Endothelial cell of umbilical vein (primary cell): Measurements from ENCODE around the gene SORCS2. TPM values are rescaled to one million over a fixed set of nuclear protein-coding genes. Genes with fewer than 3 reads are reported as not detected.

Experiments used
- BruUV-seq: library from RNA; stranded (reverse); fragments of 400-500 nt; replicated peaks from 2 replicates; lab custom pipeline; 2021; lab: Mats Ljungman, UMichigan
- CTCF ChIA-PET: fragments of 300-600, 350-600 bp; sonication (Branson Sonifier 250); formaldehyde crosslinking; loops from one replicate; lab custom pipeline; 2021; ENCODE audit warnings: antibody characterized with exemption, inconsistent platforms; lab: Charles Lee
- POLR2A ChIA-PET: fragments of 300-600, 350-600 bp; sonication (Branson Sonifier 250); formaldehyde crosslinking; loops from one replicate; lab custom pipeline; 2021; ENCODE audit warnings: antibody characterized with exemption, inconsistent platforms; lab: Charles Lee
- DNase-seq: peaks from one replicate; pipeline ENCODE4 v3.0.0-alpha.2; 2011; ENCODE audit warnings: low read depth, low spot score
- FAIRE-seq: peaks from 2 replicates; lab custom pipeline; 2011; peaks lifted over from hg19 to GRCh38; lab: Jason Lieb, UNC
- H2AFZ ChIP-seq: 2 replicates; pipeline ENCODE4 v1.6.0; 2012; ENCODE audit warnings: low read depth, low read length, control low read depth, inconsistent platforms
- H3K27ac ChIP-seq: 2 replicates; pipeline ENCODE4 v1.5.1; 2011; ENCODE audit warnings: low read depth, mild to moderate bottlenecking, control low read depth, low read length, moderate library complexity; ENCODE audit not compliant: insufficient read depth
- H3K27me3 ChIP-seq, 2 experiments: 2 replicates each; pipeline versions ENCODE4 v1.6.0 to v1.6.1; 2011; ENCODE audit warnings: low read length in 2 of 2, mixed read lengths in 1 of 2; ENCODE audit not compliant: control insufficient read depth in 2 of 2, insufficient read depth in 2 of 2
- H3K36me3 ChIP-seq, 2 experiments: 2 replicates in 1 of 2; 3 replicates in 1 of 2; pipeline ENCODE4 v1.5.1; 2011; ENCODE audit warnings: low read length in 2 of 2, mild to moderate bottlenecking in 1 of 2, moderate library complexity in 1 of 2; ENCODE audit not compliant: control insufficient read depth in 2 of 2, insufficient read depth in 2 of 2; ENCODE audit errors: extremely low read depth in 1 of 2
- H3K4me1 ChIP-seq: 3 replicates; pipeline ENCODE4 v1.5.1; 2011; ENCODE audit warnings: mild to moderate bottlenecking, low read length; ENCODE audit not compliant: control insufficient read depth, insufficient read depth; ENCODE audit errors: extremely low read depth
- H3K4me2 ChIP-seq: 2 replicates; pipeline ENCODE4 v1.6.1; 2011; ENCODE audit warnings: low read length, control low read depth, mixed read lengths; ENCODE audit not compliant: insufficient read depth
- H3K4me3 ChIP-seq, 3 experiments: fragments of 200-600 bp in 1 of 3; sonication (generic), shearing (Covaris generic) in 1 of 3; replicated peaks in 1 of 3; 2 replicates each; pipeline ENCODE4 v1.5.1; 2011 to 2016; ENCODE audit warnings: control low read depth in 3 of 3, low read length in 3 of 3, mild to moderate bottlenecking in 2 of 3, inconsistent platforms in 1 of 3, low read depth in 1 of 3, moderate library complexity in 1 of 3; ENCODE audit not compliant: insufficient read depth in 1 of 3
- H3K79me2 ChIP-seq: 2 replicates; pipeline ENCODE4 v1.6.0; 2012; ENCODE audit warnings: low read length, inconsistent platforms; ENCODE audit not compliant: control insufficient read depth, insufficient read depth
- H3K9ac ChIP-seq: replicated peaks from 2 replicates; pipeline ENCODE3; 2011; ENCODE audit warnings: low read length, control low read depth; ENCODE audit not compliant: insufficient read depth; ENCODE audit errors: extremely low read depth
- H3K9me1 ChIP-seq: replicated peaks from 3 replicates; pipeline ENCODE4 v1.6.0; 2011; ENCODE audit warnings: mild to moderate bottlenecking, low read length; ENCODE audit not compliant: control insufficient read depth, insufficient read depth; ENCODE audit errors: extremely low read depth
- H3K9me3 ChIP-seq: replicated peaks from 2 replicates; pipeline ENCODE4 v1.5.1; 2012; ENCODE audit warnings: low read length, inconsistent platforms; ENCODE audit not compliant: control insufficient read depth, insufficient read depth
- H4K20me1 ChIP-seq: replicated peaks from 2 replicates; pipeline ENCODE3; 2011; ENCODE audit warnings: mild to moderate bottlenecking, low read length; ENCODE audit not compliant: control insufficient read depth, insufficient read depth; ENCODE audit errors: extremely low read depth
- CTCF ChIP-seq, 2 donors: IDR thresholded peaks; 1 replicate in 1 of 2; 2 replicates in 1 of 2; pipeline ENCODE4 v1.5.1; 2011; ENCODE audit warnings: low read length in 2 of 2, mild to moderate bottlenecking in 2 of 2, moderate library complexity in 2 of 2, control low read depth in 1 of 2, inconsistent platforms in 1 of 2, low read depth in 1 of 2; ENCODE audit not compliant: insufficient read depth in 1 of 2; ENCODE audit errors: extremely low read depth in 1 of 2
- EZH2 ChIP-seq: IDR thresholded peaks from 2 replicates; pipeline ENCODE4 v1.6.1; 2012; ENCODE audit warnings: borderline replicate concordance, low read depth, mild to moderate bottlenecking, moderate library complexity, low read length, inconsistent platforms; ENCODE audit not compliant: severe bottlenecking
- FOS ChIP-seq: IDR thresholded peaks from 2 replicates; pipeline ENCODE4 v1.6.1; 2011; ENCODE audit warnings: mild to moderate bottlenecking, low read length, moderate library complexity, borderline replicate concordance; ENCODE audit not compliant: insufficient read depth
- GATA2 ChIP-seq: IDR thresholded peaks from 2 replicates; pipeline ENCODE4 v1.7.0; 2011; ENCODE audit warnings: low read depth, mild to moderate bottlenecking, moderate library complexity, mixed read lengths, low read length; ENCODE audit not compliant: insufficient read length, insufficient read depth
- JUN ChIP-seq: IDR thresholded peaks from 2 replicates; pipeline ENCODE4 v1.6.1; 2011; ENCODE audit warnings: borderline replicate concordance, low read depth; ENCODE audit not compliant: insufficient read length, insufficient read depth
- MYC ChIP-seq: IDR thresholded peaks from one replicate; pipeline ENCODE4 v1.6.1; 2011; ENCODE audit warnings: mild to moderate bottlenecking, low read depth, low read length
- POLR2A ChIP-seq: IDR thresholded peaks from 2 replicates; pipeline ENCODE4 v1.6.1; 2012; ENCODE audit warnings: low read depth, mild to moderate bottlenecking, control low read depth, low read length
- POLR2AphosphoS5 ChIP-seq: IDR thresholded peaks from 2 replicates; pipeline ENCODE4 v1.6.1; 2012; ENCODE audit warnings: low read depth, mild to moderate bottlenecking, control low read depth, low read length, moderate library complexity; ENCODE audit not compliant: insufficient read depth
- dilution Hi-C: fragments of 300-500 bp; cut with MboI; formaldehyde crosslinking; loops from one replicate; pipeline ENCODE4 v1.15.0; 2019; ENCODE audit warnings: low sequenced_read_pairs; ENCODE audit not compliant: extremely low pct_ligation_motif_present
- intact Hi-C: fragments of 100-400 bp; cut with micrococcal nuclease; formaldehyde crosslinking; loops from one replicate; pipeline ENCODE4 v1.10.0; 2022
- polyA plus RNA-seq, 4 experiments: library from polyadenylated mRNA; depleted of rRNA in 3 of 4; stranded (reverse) in 3 of 4; unstranded in 1 of 4; fragments of >200 nt; gene quantifications; 2 replicates each; pipeline versions ENCODE4 v1.2.1 to v1.2.3, GENCODE V29; 2011 to 2012; ENCODE audit warnings: missing spikeins in 1 of 4
- total RNA-seq: library from RNA; stranded (reverse); gene quantifications from 2 replicates; pipeline ENCODE4 v1.2.3, GENCODE V29; 2021
- TF ChIP-seq, protein P1 (sequence below): IDR thresholded peaks from 2 replicates; pipeline ENCODE4 v1.6.1; 2011; ENCODE audit not compliant: insufficient read depth, insufficient read length

The SORCS2 gene
- total and polyA plus RNA-seq, 2 donors (not counting 3 experiments of a cell fraction or from before 2014, with no cell fraction given), result not detected

- H3K9ac ChIP-seq, result no peak overlapping the region
- BruUV-seq, result no TSS peak
- POLR2A ChIA-PET, result no interaction called here
These were observed 41.3 kb downstream of the SORCS2 start for GRCh38 chr4:7233601-7234000.

More at GRCh38 chr4:7233601-7234000, 41.3 kb downstream of the SORCS2 start:
- Histone ChIP-seq H3K36me3 (no peaks in the 10 kb centered on the region), H3K79me2 (no peaks in the 10 kb centered on the region), H3K27me3 (no peaks in the 10 kb centered on the region), H3K4me1 (no peaks in the 10 kb centered on the region), H3K9me3 (no peaks in the 10 kb centered on the region), H4K20me1 (no peaks in the 10 kb centered on the region), H3K4me2 (no peak overlapping the region), H3K4me3 (no peak overlapping the region), H3K27ac (no peak overlapping the region), H2AFZ (no peak overlapping the region), H3K9me1 (no peaks in the 10 kb centered on the region)
- CTCF ChIA-PET, result no interaction called here
- DNase-seq (no peak), FAIRE-seq (no peak)
- TF ChIP-seq JUN (no peak), GATA2 (no peak), MYC (no peak), FOS (no peak), CTCF (IDR thresholded peaks at IDR 0.05; ENCODE audit: extremely low read depth in 1 of 2, insufficient read depth in 1 of 2, low read depth in 1 of 2, low read length in 2 of 2) (no peak), EZH2 (no peak), POLR2AphosphoS5 (no peak), POLR2A (no peak)
- TF ChIP-seq, protein P1, sequence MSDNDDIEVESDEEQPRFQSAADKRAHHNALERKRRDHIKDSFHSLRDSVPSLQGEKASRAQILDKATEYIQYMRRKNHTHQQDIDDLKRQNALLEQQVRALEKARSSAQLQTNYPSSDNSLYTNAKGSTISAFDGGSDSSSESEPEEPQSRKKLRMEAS, result no peak
- intact Hi-C loops, result no loop called here
- dilution Hi-C loops, result no loop called here
